Esophagus (tissue), 2 donors: ENCODE measurements around the gene EIF1AD. TPM values are rescaled to one million over a fixed set of nuclear protein-coding genes. Genes with fewer than 3 reads are reported as not detected.
"Not testable (repeated sequence)": the region's sequence is repeated elsewhere in the genome, so short reads cannot be mapped to it uniquely, and the experiment has no call there.

ENCODE experiments used
- H3K27ac ChIP-seq, 2 donors: one replicate each; pipeline ENCODE4 v1.5.1; 2013; ENCODE audit warnings: low read depth in 2 of 2, mild to moderate bottlenecking in 2 of 2, inconsistent platforms in 1 of 2, low read length in 1 of 2, moderate library complexity in 1 of 2
- H3K27me3 ChIP-seq, 2 donors: one replicate each; pipeline ENCODE4 v1.6.1; 2013; ENCODE audit warnings: low read length in 2 of 2, control low read depth in 1 of 2, mild to moderate bottlenecking in 1 of 2; ENCODE audit not compliant: insufficient read depth in 2 of 2, control insufficient read depth in 1 of 2
- H3K36me3 ChIP-seq, 2 donors: one replicate each; pipeline ENCODE4 v1.6.1; 2013; ENCODE audit warnings: low read length in 1 of 2; ENCODE audit not compliant: control insufficient read depth in 2 of 2, insufficient read depth in 2 of 2
- H3K4me1 ChIP-seq, 2 donors: one replicate each; pipeline ENCODE4 v1.6.1; 2013; ENCODE audit warnings: low read length in 1 of 2; ENCODE audit not compliant: control insufficient read depth in 2 of 2, insufficient read depth in 2 of 2
- H3K4me3 ChIP-seq, 2 donors: one replicate each; pipeline ENCODE4 v1.5.1; 2013; ENCODE audit warnings: low read length in 2 of 2, mild to moderate bottlenecking in 2 of 2, low read depth in 1 of 2, moderate library complexity in 1 of 2
- H3K9me3 ChIP-seq, 2 donors: one replicate each; pipeline ENCODE4 v1.6.1; 2013; ENCODE audit warnings: mild to moderate bottlenecking in 2 of 2, low read depth in 1 of 2, low read length in 1 of 2, moderate library complexity in 1 of 2; ENCODE audit not compliant: control insufficient read depth in 2 of 2, insufficient read depth in 1 of 2
- WGBS, 2 donors: extraction: QIAGEN DNeasy Blood & Tissue Kit; methylation state at CpG; one replicate each; pipeline ENCODE4 v1.1.7; 2013; 5-methylcytosine and 5-hydroxymethylcytosine counted together
- polyA plus RNA-seq, 2 donors: library from polyadenylated mRNA; stranded (reverse); fragments of 200-250 nt; gene quantifications; one replicate each; pipeline ENCODE4 v1.2.3, GENCODE V29; 2013
- donor health status: healthy with polysubstance abuse.
- donor health status: Bipolar disorder and iron deficiency.

Gene EIF1AD
- polyA plus RNA-seq, 2 donors: 13.6 to 17.8 TPM

DNA sequence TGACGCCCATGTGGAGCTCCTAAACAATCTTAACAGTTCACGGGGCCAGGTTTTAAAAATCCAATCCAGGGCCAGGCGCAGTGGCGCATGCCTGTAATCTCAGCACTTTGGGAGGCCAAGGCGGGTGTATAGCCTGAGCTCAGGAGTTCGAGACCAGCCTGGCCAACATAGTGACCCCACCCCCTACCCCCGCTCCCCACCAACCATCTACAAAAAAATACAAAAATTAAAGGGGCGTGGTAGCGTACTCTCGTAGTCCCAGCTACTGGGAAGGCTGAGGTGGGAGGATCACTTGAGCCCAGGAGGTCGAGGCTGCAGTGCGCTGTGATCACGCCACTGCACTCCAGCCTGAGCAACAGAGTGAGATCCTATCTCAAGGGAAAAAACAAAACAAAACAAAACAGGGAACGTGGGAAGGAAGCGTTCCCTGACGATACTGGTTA lies 41.1 kb downstream of the EIF1AD start:
- Histone ChIP-seq H3K4me3 (peak overlapping the region; percentile 95 to 99), H3K36me3 (peaks cover 10 to 17% of the 10 kb centered on the region in 2 donors), H3K9me3 (no peaks in the 10 kb centered on the region), H3K27ac (peak overlapping the region; percentile 88 to 97), H3K4me1 (peaks cover 0 to 6% of the 10 kb centered on the region in 2 donors), H3K27me3 (no peaks in the 10 kb centered on the region)
- 45 to 50% methylated on average over 16 of the region's 16 CpGs for WGBS, 2 donors

DNA sequence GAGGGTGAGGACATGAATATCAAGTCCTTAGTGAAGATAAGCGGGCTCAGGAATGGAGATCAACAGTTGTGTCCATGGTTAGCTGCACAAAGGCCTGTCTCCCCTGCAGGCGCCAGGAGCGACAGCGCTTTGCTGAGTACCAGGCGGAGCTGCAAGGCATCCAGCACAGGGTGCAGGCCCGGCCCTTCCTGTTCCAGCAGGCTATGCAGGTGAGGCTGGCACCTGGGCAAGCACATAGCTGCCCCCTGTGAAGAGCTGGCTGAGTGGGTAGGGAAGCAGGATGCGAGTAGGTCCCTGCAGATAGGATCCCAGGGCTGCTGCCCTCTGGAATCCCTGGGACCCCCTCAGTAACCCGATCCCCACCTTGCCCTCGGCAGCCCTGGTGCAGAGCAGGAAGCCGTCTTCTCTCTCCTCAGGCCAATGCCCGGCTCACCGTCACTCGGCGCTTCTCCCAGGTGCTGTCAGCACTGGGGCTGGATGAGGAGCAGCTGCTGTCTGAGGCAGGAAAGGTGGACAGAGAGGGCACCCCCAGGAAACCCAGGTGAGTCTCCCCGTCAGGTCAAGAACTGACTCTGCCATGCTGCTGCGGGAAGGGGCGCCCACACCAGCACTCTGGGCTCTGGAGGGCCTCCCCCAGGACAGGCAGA lies 43.1 kb downstream of the EIF1AD start:
- Histone ChIP-seq H3K27me3 (no peaks in the 10 kb centered on the region), H3K27ac (no peak overlapping the region), H3K4me1 (peaks cover 0 to 6% of the 10 kb centered on the region in 2 donors), H3K4me3 (no peak overlapping the region), H3K9me3 (no peaks in the 10 kb centered on the region), H3K36me3 (no peaks in the 10 kb centered on the region)
- 75 to 79% methylated on average over 17 of the region's 17 CpGs for WGBS, 2 donors

DNA sequence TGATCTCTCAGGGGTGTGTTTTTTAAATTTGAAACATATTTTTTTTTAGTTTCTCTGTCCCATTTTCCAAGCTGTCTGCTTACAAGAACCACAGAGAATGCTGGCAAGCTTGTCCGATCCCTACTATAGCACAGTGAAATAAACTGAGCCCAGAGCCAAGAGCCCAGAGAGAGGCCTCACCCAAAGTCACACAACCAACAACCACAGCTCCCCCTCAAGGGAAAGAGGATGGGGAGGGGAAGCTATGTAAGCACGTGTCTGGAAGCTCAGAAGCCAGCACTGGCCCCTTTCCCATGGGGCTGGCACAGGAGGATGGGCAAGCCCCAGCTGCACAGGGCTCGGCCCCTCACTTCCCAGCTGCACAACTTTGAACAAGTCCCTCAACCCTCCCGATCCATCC lies 43.7 kb downstream of the EIF1AD start:
- H3K36me3 ChIP-seq: no peaks in the 10 kb centered on the region
- peaks cover 0 to 6% of the 10 kb centered on the region in 2 donors for H3K4me1 ChIP-seq
- H3K9me3 ChIP-seq: no peaks in the 10 kb centered on the region
- 57 to 66% methylated on average over 4 of the region's 4 CpGs for whole genome bisulfite sequencing, 2 donors
- H3K27me3 ChIP-seq: no peaks in the 10 kb centered on the region
- no peak overlapping the region for H3K4me3 ChIP-seq
- H3K27ac ChIP-seq: no peak overlapping the region

DNA sequence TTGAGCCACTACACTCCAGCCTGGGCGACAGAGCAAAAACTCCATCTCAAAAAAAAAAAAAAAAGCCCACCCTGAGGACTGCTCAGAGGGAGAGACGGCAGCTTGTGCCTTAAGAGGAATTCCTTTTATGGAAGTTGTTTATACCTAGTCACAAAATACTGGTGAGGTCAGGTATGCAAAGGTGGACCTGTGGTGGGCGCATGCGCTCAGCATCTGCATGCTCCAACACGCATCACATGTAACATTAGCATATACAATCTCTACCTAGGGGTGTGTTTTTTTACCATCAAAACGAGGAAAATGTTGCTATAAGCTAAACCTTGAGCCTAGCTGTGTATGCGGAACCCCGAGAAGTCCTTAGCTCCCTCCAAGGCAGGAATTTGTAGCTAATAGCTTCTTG lies 47.2 kb downstream of the EIF1AD start:
- no peak overlapping the region for H3K27ac ChIP-seq
- no peaks in the 10 kb centered on the region for H3K36me3 ChIP-seq
- no peaks in the 10 kb centered on the region for H3K9me3 ChIP-seq
- no peaks in the 10 kb centered on the region for H3K27me3 ChIP-seq
- WGBS, 2 donors: 53 to 55% methylated on average over 8 of the region's 8 CpGs
- H3K4me3 ChIP-seq: no peak overlapping the region
- H3K4me1 ChIP-seq: no peaks in the 10 kb centered on the region

DNA sequence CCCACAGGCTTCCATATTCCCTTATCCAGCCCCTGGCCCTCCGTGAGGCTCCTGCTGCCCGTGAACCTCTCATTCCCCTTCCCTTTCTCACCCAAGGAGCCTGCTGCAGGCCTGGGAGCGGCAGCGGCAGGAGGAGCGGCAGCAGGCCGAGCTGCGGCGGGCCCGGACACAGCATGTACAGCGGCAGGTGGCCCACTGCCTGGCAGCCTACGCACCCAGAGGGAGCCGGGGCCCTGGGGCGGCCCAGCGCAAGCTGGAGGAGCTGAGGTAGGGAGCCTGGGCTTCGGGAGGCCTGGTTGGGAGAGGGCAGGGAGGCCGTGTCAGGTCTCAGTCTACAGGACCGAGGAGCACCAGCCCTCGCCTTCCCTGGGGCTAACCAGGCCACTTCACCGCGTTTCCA lies 48.5 kb downstream of the EIF1AD start:
- no peaks in the 10 kb centered on the region for H3K4me1 ChIP-seq
- WGBS, 2 donors: 90 to 94% methylated on average over 20 of the region's 20 CpGs
- no peak overlapping the region for H3K4me3 ChIP-seq
- no peaks in the 10 kb centered on the region for H3K36me3 ChIP-seq
- no peak overlapping the region for H3K27ac ChIP-seq
- no peaks in the 10 kb centered on the region for H3K9me3 ChIP-seq
- H3K27me3 ChIP-seq: no peaks in the 10 kb centered on the region

DNA sequence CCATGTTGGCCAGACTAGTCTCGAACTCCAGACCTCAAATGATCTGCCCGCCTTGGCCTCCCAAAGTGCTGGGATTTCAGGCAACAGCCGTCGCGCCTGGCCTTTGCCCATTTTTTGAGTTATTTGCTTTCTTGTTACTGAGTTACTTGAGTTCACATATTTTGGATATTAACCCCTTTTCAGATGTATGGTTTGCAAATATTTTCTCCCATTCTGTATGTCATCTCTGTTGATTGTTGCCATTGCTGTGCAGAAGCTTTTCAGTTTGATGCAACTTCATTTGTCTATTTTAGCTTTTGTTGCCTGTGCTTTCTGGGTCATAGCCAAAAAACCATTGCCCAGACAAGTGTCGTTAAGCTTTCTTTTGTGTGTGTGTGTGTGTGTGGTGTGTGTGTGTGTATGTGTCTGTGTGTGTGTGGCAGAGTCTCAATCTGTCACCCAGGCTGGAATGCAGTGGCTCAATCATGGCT lies 49.9 kb downstream of the EIF1AD start:
- no peak overlapping the region for H3K4me3 ChIP-seq
- H3K27me3 ChIP-seq: no peaks in the 10 kb centered on the region
- H3K27ac ChIP-seq: no peak overlapping the region
- no peaks in the 10 kb centered on the region for H3K9me3 ChIP-seq
- H3K4me1 ChIP-seq: no peaks in the 10 kb centered on the region
- no peaks in the 10 kb centered on the region for H3K36me3 ChIP-seq
- WGBS, 2 donors: 33 to 41% methylated on average over 6 of the region's 6 CpGs

DNA sequence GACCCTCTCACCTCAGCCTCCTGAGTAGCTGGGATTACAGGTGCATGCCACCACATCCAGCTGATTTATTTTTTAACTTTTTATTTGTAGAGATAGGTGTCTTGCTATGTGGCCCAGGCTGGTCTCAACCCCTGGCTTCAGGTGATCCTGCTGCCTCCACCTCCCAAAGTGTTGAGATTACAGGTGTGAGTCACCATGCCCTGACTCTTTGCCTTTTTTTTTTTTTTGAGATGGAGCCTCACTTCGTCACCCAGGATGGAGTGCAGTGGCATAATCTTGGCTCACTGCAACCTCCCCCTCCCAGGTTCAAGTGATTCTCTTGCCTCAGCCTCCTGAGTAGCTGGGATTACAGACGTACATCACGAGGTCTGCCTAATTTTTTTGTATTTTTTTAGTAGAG lies 50.3 kb downstream of the EIF1AD start:
- H3K27ac ChIP-seq, H3K27me3 ChIP-seq, H3K4me3 ChIP-seq, H3K36me3 ChIP-seq, H3K4me1 ChIP-seq, H3K9me3 ChIP-seq: not testable (repeated sequence)
- 30 to 42% methylated on average over 3 of the region's 3 CpGs for WGBS, 2 donors

DNA sequence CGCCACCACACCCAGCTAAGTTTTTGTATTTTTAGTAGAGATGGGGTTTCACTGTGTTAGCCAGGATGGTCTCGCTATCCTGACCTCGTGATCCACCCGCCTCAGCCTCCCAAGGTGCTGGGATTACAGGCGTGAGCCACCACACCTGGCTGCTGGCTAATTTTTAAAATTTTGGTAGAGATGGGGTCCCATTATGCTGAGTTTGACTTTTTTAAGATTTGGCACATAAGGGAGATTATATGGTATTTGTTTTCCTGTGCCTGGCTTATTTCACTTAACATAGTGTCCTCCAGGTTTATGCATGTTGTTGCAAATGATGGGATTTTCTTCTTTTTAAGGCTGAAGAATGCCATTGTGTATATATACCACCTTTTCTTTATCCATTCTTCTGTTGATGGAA lies 51.2 kb downstream of the EIF1AD start:
- H3K4me1 ChIP-seq, H3K9me3 ChIP-seq, H3K36me3 ChIP-seq, H3K27ac ChIP-seq, H3K4me3 ChIP-seq, H3K27me3 ChIP-seq: not testable (repeated sequence)
- 87 to 96% methylated on average over 4 to 5 of the region's 5 CpGs for WGBS, 2 donors

DNA sequence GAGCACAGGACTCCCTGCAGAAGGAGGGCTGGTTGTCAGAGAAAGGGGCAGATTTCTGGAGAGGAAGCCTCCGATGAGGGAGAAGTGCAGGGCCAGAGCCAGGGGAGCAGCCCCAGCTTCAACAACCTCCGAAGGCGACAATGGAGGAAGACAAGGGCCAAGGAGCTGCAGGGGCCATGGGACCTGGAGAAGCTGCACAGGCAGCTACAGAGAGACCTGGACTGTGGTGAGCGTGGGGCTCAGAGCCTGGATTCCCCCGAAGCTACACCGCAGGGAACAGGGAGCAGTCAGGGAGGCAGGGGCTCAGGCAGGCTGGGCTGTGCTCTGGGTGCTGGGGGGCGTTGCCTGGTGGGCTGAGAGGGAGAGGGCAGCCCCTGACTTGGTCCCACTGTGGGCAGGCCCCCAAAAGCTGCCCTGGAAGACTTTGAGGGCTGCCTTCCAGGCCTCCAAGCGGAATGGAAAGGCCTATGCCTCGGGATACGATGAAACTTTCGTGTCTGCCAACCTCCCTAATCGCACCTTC lies 54.3 kb downstream of the EIF1AD start:
- 80 to 84% methylated on average over 12 of the region's 12 CpGs for WGBS, 2 donors
- no peaks in the 10 kb centered on the region for H3K9me3 ChIP-seq
- H3K4me1 ChIP-seq: no peaks in the 10 kb centered on the region
- no peak overlapping the region for H3K4me3 ChIP-seq
- H3K27me3 ChIP-seq: no peaks in the 10 kb centered on the region
- no peaks in the 10 kb centered on the region for H3K36me3 ChIP-seq
- H3K27ac ChIP-seq: no peak overlapping the region

DNA sequence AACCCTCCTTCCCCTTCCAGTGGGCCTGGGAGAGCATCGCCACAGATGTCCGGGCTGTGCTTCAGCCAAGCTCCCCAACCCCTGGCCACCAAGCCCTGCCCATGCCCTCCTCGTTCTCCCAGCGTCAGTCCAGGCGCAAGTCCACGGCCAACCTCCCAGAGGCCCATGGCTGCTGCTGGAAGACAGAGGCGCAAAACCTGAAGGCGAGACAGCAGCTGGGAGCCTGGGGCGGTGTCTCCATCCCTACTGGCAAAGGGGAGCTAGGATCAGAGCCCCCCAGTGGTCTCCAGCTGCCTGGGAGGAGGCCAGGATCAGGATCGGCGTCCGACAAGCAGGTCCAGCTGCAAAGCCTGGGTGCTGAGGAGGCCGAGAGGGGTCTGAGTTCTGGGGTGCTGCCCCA lies 54.8 kb downstream of the EIF1AD start:
- H3K27ac ChIP-seq: no peak overlapping the region
- no peaks in the 10 kb centered on the region for H3K36me3 ChIP-seq
- no peaks in the 10 kb centered on the region for H3K4me1 ChIP-seq
- no peak overlapping the region for H3K4me3 ChIP-seq
- WGBS, 2 donors: 67 to 71% methylated on average over 13 of the region's 13 CpGs
- H3K9me3 ChIP-seq: no peaks in the 10 kb centered on the region
- no peaks in the 10 kb centered on the region for H3K27me3 ChIP-seq
